GM23338 (cell line): ENCODE data around the gene CTDSP2. TPM values are rescaled to one million over a fixed set of nuclear protein-coding genes. Genes with fewer than 3 reads are reported as not detected.
"Not testable (repeated sequence)": the region's sequence is repeated elsewhere in the genome, so short reads cannot be mapped to it uniquely, and the experiment has no call there.

Experiments
- ATAC-seq: fragments of 200-7000 bp; cut with Tn5 transposase; 3 replicates; pipeline ENCODE4 v1.9.1; 2020
- DNase-seq: peaks from one replicate; pipeline ENCODE4 v3.0.0-alpha.2; 2015; ENCODE audit warnings: low spot score
- H2AFZ ChIP-seq: fragments of 200-600 bp; sonication (generic); 2 replicates; pipeline ENCODE4 v1.8.0; 2016; ENCODE audit warnings: antibody characterized with exemption, mild to moderate bottlenecking, moderate library complexity
- H3F3A ChIP-seq: fragments of 200-600 bp; sonication (generic); replicated peaks from 2 replicates; pipeline ENCODE4 v1.8.0; 2017; ENCODE audit warnings: antibody characterized with exemption, mixed run types, low read depth
- H3K27ac ChIP-seq: fragments of 200-600 bp; sonication (generic); 2 replicates; pipeline ENCODE4 v1.6.1; 2016; ENCODE audit warnings: low read depth
- H3K27me3 ChIP-seq: fragments of 200-600 bp; sonication (generic); 2 replicates; pipeline ENCODE4 v1.8.0; 2016; ENCODE audit warnings: mild to moderate bottlenecking, mixed run types, moderate library complexity; ENCODE audit not compliant: insufficient read depth
- H3K36me3 ChIP-seq: fragments of 200-600 bp; sonication (generic); 2 replicates; pipeline ENCODE4 v1.8.0; 2016; ENCODE audit warnings: mild to moderate bottlenecking; ENCODE audit not compliant: insufficient read depth
- H3K4me1 ChIP-seq: fragments of 200-600 bp; sonication (generic); 2 replicates; pipeline ENCODE4 v1.8.0; 2016; ENCODE audit warnings: mild to moderate bottlenecking, moderate library complexity; ENCODE audit not compliant: insufficient read depth
- H3K4me2 ChIP-seq: fragments of 200-600 bp; sonication (generic); 2 replicates; pipeline ENCODE4 v1.7.1; 2017; ENCODE audit warnings: mixed run types
- H3K4me3 ChIP-seq: fragments of 200-600 bp; sonication (generic); 2 replicates; pipeline ENCODE4 v1.6.1; 2016; ENCODE audit warnings: mixed run types
- H3K79me2 ChIP-seq: fragments of 200-600 bp; sonication (generic); replicated peaks from 2 replicates; pipeline ENCODE4 v1.8.0; 2017; ENCODE audit warnings: mild to moderate bottlenecking; ENCODE audit not compliant: insufficient read depth
- H3K9me2 ChIP-seq: fragments of 200-600 bp; sonication (generic); 2 replicates; pipeline ENCODE4 v1.8.0; 2017; ENCODE audit not compliant: insufficient read depth
- H4K20me1 ChIP-seq: fragments of 200-600 bp; sonication (generic); replicated peaks from 2 replicates; pipeline ENCODE4 v1.8.0; 2017; ENCODE audit warnings: mild to moderate bottlenecking; ENCODE audit not compliant: insufficient read depth
- H3K27ac Mint-ChIP-seq: 2 replicates; pipeline ENCODE4 v1.8.0; 2020; ENCODE audit warnings: inconsistent platforms, mild to moderate bottlenecking, moderate library complexity, mixed read lengths
- H3K27me3 Mint-ChIP-seq: 3 replicates; pipeline ENCODE4 v1.8.0; 2022; ENCODE audit warnings: low read depth, mild to moderate bottlenecking, moderate library complexity, mixed read lengths, inconsistent platforms; ENCODE audit not compliant: insufficient read depth, poor library complexity
- H3K36me3 Mint-ChIP-seq: 3 replicates; pipeline ENCODE4 v1.8.0; 2021; ENCODE audit warnings: low read depth, mild to moderate bottlenecking, inconsistent platforms, moderate library complexity, mixed read lengths
- H3K4me1 Mint-ChIP-seq: 3 replicates; pipeline ENCODE4 v1.8.0; 2020; ENCODE audit warnings: mild to moderate bottlenecking, inconsistent platforms, mixed read lengths
- H3K4me3 Mint-ChIP-seq: 3 replicates; pipeline ENCODE4 v1.8.0; 2021; ENCODE audit warnings: moderate library complexity, mild to moderate bottlenecking, inconsistent platforms, mixed read lengths
- H3K9me3 Mint-ChIP-seq: 3 replicates; pipeline ENCODE4 v1.8.0; 2020; ENCODE audit warnings: moderate library complexity, mild to moderate bottlenecking, inconsistent platforms, mixed read lengths
- CREB1 ChIP-seq: fragments of 250-450 bp; sonication (Bioruptor Pico); IDR thresholded peaks from 2 replicates; pipeline ENCODE4 v1.5.0; 2020; ENCODE audit warnings: low read depth, mild to moderate bottlenecking, moderate library complexity
- ETS1 ChIP-seq: IDR thresholded peaks from 2 replicates; pipeline ENCODE4 v1.6.1; 2016; ENCODE audit warnings: antibody characterized with exemption
- EZH2 ChIP-seq: fragments of 200-600 bp; sonication (generic); IDR thresholded peaks from one replicate; pipeline ENCODE4 v1.8.0; 2017; ENCODE audit warnings: antibody characterized with exemption, mild to moderate bottlenecking, low read depth; ENCODE audit not compliant: unreplicated experiment
- REST ChIP-seq: IDR thresholded peaks from one replicate; pipeline ENCODE4 v1.6.1; 2018; ENCODE audit warnings: antibody characterized with exemption; ENCODE audit not compliant: unreplicated experiment
- polyA plus RNA-seq: library from polyadenylated mRNA; unstranded; fragments of >200 nt; fragmentation: Nextera tagmentation; extraction: Ambion mirVana; gene quantifications from 2 replicates; pipeline ENCODE4 v1.2.1, GENCODE V29; 2016
- total RNA-seq: library from RNA; depleted of rRNA; stranded (reverse); fragments of >200 nt; shearing (Covaris generic); gene quantifications from 2 replicates; pipeline ENCODE4 v1.2.3, GENCODE V29; 2014

Gene CTDSP2
- total and polyA plus RNA-seq, 2 experiments from 2014 or later = 22.8 to 81.9 TPM

GRCh38 chr12:57863676-57864075 is 17.1 kb upstream of the CTDSP2 start (continued):
- TF ChIP-seq REST (no peak), CREB1 (CRISPR knock-in tag) (no peak)

GRCh38 chr12:57861967-57862366 is 15.4 kb upstream of the CTDSP2 start:
- peak; percentile 11; the same call in 1 of the 3 replicates for ATAC-seq
- H4K20me1 ChIP-seq = no peaks in the 10 kb centered on the region
- peaks cover 16% of the 10 kb centered on the region for H3K4me1 Mint-ChIP-seq
- H3K27ac ChIP-seq = no peak overlapping the region
- TF ChIP-seq CREB1 (CRISPR knock-in tag) = no peak
- peaks cover 12% of the 10 kb centered on the region for H3K4me1 ChIP-seq
- H3K4me3 Mint-ChIP-seq = no peak overlapping the region; the same call in 2 of the 3 replicates
- H3K9me2 ChIP-seq = no peaks in the 10 kb centered on the region
- H3K27ac Mint-ChIP-seq = no peak overlapping the region
- H3K79me2 ChIP-seq = no peaks in the 10 kb centered on the region
- no peaks in the 10 kb centered on the region for H3K36me3 ChIP-seq
- H2AFZ ChIP-seq = no peak overlapping the region
- H3K27me3 Mint-ChIP-seq = peaks cover 20% of the 10 kb centered on the region
- no peaks in the 10 kb centered on the region for H3K9me3 Mint-ChIP-seq
- peaks cover 35% of the 10 kb centered on the region for H3K27me3 ChIP-seq
- H3F3A ChIP-seq = peaks cover 8% of the 10 kb centered on the region; the same call in 1 of the 2 replicates
- H3K36me3 Mint-ChIP-seq = no peaks in the 10 kb centered on the region; the same call in 2 of the 3 replicates
- no peak for DNase-seq
- no peak overlapping the region for H3K4me3 ChIP-seq
- H3K4me2 ChIP-seq = no peak overlapping the region

GRCh38 chr12:57860883-57861282 is 14.4 kb upstream of the CTDSP2 start:
- not testable (repeated sequence) for H2AFZ ChIP-seq, H3K4me2 ChIP-seq, H3K9me2 ChIP-seq, H4K20me1 ChIP-seq, H3K79me2 ChIP-seq, H3F3A ChIP-seq, H3K36me3 Mint-ChIP-seq, H3K36me3 ChIP-seq, DNase-seq, ATAC-seq, H3K27ac Mint-ChIP-seq, H3K27ac ChIP-seq, H3K4me3 Mint-ChIP-seq, H3K4me3 ChIP-seq, H3K9me3 Mint-ChIP-seq
- peaks cover 30% of the 10 kb centered on the region for H3K27me3 ChIP-seq
- Mint-ChIP-seq H3K27me3 (peaks cover 18% of the 10 kb centered on the region), H3K4me1 (peaks cover 16% of the 10 kb centered on the region)
- H3K4me1 ChIP-seq = peaks cover 12% of the 10 kb centered on the region

GRCh38 chr12:57859121-57859520 is 12.6 kb upstream of the CTDSP2 start:
- H3K9me3 Mint-ChIP-seq = no peaks in the 10 kb centered on the region
- H3K4me1 Mint-ChIP-seq = peaks cover 12% of the 10 kb centered on the region; the same call in 2 of the 3 replicates
- Histone ChIP-seq H3K9me2 (no peaks in the 10 kb centered on the region), H3K4me3 (no peak overlapping the region), H3K79me2 (no peaks in the 10 kb centered on the region), H3K27me3 (peaks cover 14% of the 10 kb centered on the region), H4K20me1 (no peaks in the 10 kb centered on the region), H3K27ac (no peak overlapping the region), H3K4me1 (peaks cover 9% of the 10 kb centered on the region), H3K36me3 (no peaks in the 10 kb centered on the region), H3F3A (peaks cover 4% of the 10 kb centered on the region; the same call in 1 of the 2 replicates), H2AFZ (no peak overlapping the region), H3K4me2 (no peak overlapping the region)
- H3K36me3 Mint-ChIP-seq = no peaks in the 10 kb centered on the region; the same call in 2 of the 3 replicates
- ATAC-seq (no peak), DNase-seq (no peak)
- peaks cover 13% of the 10 kb centered on the region for H3K27me3 Mint-ChIP-seq
- H3K4me3 Mint-ChIP-seq = no peak overlapping the region
- H3K27ac Mint-ChIP-seq = no peak overlapping the region
- TF ChIP-seq CREB1 (CRISPR knock-in tag) (no peak), ETS1 (no peak), EZH2 (no peak)
